EL (cell line): ENCODE data around the gene LRRC25.

Source experiments
- DNase-seq: peaks from one replicate; pipeline ENCODE4 v3.0.0-alpha.2; 2016

The LRRC25 gene

DNA sequence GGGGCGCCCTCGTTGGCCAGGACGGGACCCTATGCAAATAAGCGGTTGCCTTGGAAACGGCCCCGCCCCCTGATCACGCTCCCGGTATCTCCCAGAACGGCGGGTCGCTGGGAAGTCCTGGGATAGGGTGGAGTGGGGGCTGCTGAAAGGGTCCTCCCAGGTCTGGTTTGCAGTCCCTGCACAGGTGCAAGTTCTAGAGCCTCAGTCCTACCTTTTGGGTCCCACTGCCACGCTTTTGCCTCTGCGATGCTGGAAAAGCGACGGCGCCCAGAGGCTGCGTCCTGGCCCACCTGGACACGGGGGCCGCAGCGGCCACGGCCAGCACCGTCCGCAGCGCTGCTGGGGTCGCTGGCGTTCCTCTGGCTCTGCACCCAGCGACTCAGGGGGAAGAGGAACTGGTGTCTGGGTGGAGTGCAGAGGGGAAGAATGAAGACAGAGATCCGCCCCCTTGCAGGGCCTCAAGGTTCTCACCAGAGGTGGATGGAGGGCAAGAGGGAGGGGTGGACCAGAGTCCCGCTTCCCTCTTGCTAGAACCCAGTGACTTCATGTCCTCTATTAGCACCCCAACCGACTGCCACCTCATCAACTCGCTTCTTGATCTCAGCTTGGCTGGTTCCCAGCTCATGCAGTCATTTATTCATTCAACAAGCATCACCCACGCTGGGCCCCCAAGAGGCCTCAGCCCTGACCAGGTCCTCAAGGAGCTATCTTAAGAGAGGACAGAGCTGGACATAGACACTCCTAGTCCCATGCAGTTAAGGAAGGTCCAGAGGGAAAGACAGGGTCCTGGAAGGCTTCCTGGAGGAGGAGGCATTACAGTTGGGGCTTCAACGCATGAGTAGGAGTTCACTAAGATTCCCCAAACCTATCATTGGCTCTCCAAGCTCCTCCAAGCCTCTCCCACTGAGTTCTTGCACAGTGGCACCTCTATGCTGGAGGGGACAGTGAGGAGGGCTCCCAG is at the start of gene LRRC25:
Gene LRRC25 (minus strand): TSS at position 381 of the 961 bp plus-strand sequence. CDS start 659 bp downstream, outside the sequence.
- no peak for DNase-seq

- DNase-seq, result no peak
Measured at GRCh38 chr19:18446811-18447359, 49.5 kb upstream of the LRRC25 start.

DNA sequence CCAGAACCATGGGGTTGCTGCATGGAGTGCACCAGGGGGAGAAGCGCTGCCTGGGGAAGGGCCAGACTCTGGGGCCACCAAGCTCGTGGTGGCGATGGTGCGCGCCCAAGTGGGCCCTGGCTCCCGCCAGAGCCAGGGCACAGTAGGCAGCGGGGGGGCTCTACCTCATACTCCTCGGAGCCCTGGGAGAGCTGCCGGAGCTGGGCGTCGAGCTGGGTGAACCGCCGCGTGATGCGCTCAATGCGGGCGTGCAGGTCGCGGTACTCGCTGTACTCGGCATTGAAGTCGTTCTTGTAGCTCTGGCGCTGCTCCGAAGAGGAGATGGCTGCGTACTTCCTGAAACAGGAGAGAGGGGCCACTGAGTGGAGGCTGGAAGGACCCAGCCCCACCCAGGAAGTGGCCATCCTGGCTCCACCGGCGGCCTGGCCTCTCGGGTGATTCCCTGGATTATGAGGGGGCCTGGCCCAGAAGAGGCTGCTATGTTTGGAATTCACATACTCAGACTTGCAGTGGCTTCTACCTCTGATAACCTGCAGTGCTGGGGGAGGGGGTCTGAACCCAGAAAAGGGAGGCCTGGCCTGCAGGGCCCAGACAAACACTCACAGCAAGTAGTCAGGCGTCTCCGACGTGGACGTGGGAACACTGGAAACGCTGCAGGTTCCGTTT is 48.9 kb upstream of the LRRC25 start:
- DNase-seq, result no peak

DNA sequence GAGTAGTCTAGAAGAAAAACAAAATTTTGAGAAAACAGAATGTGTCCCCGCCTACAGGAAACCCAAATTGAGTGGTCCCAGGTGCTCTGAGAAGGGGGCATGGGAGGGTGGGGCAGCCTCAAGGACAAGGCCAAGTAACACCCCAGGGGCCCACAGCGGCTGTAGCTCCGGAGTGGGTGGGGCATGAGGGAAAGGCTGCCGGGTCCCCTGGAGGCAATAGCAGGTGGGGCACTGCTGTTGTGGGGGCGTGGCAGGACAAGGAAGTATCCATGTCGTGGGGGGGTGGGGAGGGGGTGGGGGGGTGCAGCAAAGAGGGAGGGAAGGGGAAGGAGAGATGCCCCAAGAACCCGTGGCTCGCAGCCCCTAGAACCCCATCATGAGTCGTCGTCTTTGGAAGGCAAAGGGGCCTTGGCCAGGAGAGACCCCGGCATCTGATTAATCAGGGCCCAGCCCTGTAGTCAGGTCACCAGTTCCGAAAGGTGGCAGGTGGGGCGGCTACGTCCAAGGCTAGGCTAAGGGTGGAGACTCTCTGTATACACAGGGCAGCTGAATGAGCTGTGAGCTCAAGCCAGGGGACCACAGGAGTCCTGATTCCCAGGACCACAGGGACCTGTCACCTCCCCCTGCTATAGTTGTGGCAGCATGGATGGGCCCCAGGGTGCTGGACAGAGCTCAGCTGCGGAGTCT is 48.0 kb upstream of the LRRC25 start:
- DNase-seq, result no peak

DNA sequence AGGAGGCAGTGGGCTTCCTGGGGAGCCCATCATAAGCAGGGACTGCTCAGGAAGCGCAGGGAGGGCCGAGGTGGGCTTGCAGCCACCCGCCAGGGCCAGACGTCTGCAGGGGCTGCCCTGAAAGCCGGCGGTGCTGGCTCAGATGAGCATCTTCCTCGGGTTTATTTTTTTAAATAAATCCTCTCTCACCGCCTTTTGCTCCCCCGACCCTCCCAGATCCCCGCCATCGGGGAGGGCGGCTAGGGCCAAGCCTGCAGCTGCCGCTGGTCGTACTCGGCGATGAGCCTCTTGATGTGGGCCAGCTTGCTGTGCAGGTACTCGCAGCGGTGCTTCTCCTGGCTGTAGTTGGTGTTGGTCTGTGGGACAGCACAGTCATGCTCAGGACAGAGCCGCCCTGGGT is 47.1 kb upstream of the LRRC25 start:
- no peak for DNase-seq

GRCh38 chr19:18443831-18444230 is 46.4 kb upstream of the LRRC25 start:
- no peak for DNase-seq

DNA sequence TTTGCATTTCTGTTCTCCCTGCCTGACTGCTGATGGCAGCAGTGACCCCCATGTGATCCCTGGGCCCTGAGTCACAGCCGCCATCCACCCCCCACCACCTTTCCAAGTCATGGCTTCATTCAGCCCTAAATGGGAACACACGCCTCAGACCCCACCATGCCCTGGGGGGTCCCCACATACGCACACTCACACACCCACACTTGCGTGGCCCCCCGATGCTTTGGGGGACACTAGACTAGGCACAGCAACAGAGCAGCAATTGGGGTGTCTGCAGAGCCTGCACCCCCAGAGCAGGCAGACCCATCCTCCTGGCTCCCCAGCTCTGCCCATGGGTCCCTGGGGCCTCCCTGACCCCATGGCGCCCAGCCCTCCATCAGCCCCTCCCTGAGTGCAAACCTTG is 46.0 kb upstream of the LRRC25 start:
- no peak for DNase-seq

- DNase-seq, result no peak
Measured at GRCh38 chr19:18442941-18443340, 45.5 kb upstream of the LRRC25 start.

DNA sequence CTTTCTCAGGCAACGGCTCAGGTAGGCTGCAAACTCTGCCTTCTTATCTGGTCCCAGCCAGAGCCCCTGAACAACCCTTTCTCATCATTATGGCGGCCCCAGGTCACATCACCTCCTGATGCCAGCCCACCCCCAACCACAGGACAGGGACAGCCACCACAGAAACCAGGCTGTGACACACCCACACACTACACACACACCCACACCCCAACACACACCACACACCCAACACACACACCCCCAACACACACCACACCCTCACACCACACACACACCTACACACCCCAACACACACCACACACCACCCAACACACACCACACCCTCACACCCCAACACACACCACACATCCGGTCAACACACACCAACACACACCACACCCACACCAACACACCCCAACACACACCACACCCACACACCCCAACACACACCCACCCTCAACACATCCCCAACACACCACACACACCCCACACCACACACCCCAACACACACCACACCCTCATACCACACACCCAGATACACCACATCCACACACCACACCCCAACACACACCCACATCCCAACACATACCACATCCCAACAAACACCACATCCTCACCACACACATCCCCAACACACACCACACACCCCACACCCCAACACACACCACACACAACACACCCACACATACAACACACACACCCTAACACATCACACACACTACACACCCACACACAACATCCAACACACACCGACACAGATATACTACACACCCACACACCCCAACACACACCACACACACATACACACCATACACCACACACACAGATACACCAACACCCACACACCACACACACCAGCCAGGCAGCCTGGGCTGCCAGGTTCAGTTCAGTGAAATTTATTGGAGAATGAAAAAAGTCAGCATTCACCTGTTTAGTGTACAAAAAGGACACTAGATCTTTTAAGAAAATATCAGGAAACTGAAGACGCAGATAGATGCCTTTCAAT is 44.7 kb upstream of the LRRC25 start:
- no peak for DNase-seq

GRCh38 chr19:18440936-18441803 is 43.7 kb upstream of the LRRC25 start:
- DNase-seq, result no peak

- peak; percentile 37 for DNase-seq
Measured at GRCh38 chr19:18440415-18440877, 43.0 kb upstream of the LRRC25 start.

DNA sequence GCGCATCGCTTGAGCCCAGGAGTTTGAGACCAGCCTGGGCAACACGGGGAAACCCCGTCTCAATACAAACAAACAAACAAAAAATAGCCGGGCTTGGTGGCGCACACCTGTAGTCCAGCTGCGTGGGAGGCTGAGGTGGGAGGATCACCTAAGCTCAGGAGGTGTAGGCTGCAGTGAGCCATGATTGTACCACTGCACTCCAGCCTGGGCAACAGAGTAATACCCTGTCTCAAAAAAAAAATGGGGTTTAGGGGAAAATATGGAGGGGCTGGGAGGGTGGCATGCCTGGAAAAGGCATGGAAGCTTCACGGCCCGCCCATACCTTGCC is 42.5 kb upstream of the LRRC25 start:
- DNase-seq, result no peak

GRCh38 chr19:18439025-18439909 is 41.8 kb upstream of the LRRC25 start:
- peak; percentile 55 for DNase-seq

- DNase-seq, result no peak
Measured at GRCh38 chr19:18438331-18439024, 41.1 kb upstream of the LRRC25 start.

GRCh38 chr19:18437491-18438330 is 40.3 kb upstream of the LRRC25 start, which contains the start of gene ISYNA1:
Gene ISYNA1, minus strand, starts transcription at chr19:18438133. Its CDS starts 154 bp downstream, at chr19:18437979.
- DNase-seq, result peak; percentile 59

- DNase-seq, result peak; percentile 89
Measured at GRCh38 chr19:18436671-18437490, 39.5 kb upstream of the LRRC25 start.
